Non-pigmented ciliary epithelial cell (primary cell): Measurements from ENCODE around the gene FBXO21.
A peak's percentile ranks its signal among the peaks of the same experiment; 100 is the strongest.
"Not testable (repeated sequence)": the region's sequence is repeated elsewhere in the genome, so short reads cannot be mapped to it uniquely, and the experiment has no call there.

Source experiments
- DNase-seq: peaks from one replicate; pipeline ENCODE4 v3.0.0-alpha.2; 2010; ENCODE audit warnings: low read depth

The FBXO21 gene

DNA sequence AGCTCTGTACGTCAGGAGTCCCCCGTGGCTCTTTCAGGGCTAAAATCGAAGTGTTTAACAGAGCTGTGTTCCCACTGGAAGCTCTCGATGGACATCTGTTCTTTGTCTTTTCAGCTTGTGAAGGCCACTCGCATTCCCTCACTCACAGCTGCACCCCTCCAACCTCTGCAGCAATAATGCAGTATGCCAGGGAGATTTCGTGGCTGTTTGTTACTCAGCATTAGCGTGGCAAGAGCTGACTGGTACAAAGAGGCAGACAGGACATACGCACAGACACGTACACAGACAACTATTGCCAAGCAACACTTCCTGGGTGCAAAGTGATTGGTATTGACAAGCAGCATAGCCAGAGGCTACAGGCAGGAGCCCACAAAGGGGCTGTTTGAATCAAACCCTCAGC, 11.8 kb upstream of the FBXO21 start:
- no peak for DNase-seq

DNA sequence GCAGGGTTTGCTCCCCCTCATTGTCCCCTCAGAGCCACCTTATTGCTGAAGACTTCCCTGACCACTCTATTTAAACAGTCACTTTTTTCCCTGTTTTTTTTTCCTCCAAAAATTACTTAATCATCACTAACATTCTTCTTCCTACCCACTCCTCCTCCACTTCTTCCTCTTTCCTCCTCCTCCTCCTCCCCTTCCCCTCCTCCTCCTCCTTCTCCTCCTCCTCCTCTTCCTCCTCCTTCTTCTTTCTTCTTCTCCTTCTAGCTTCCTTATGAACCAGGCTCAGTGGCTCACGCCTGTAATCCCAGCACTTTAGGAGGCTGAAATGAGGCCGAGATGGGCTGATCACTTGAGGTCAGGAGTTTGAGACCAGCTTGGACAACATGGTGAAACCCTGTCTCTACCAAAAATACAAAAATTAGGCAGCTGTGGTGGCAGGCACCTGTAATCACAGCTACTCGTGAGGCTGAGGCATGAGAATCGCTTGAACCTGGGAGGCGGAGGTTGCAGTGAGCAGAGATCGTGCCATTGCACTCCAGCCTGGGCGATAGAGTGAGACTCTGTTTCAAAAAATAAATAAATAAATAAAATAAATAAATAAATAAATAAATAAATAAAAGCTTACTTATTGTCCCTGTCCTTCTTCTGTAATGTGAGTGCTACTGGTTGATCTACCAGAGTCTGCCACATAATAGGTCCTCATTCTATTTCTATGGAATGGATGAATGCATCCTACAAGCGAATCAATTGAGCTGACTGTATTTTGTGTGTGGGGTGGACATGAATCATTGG, 9.9 kb upstream of the FBXO21 start:
- DNase-seq, result not testable (repeated sequence)

DNA sequence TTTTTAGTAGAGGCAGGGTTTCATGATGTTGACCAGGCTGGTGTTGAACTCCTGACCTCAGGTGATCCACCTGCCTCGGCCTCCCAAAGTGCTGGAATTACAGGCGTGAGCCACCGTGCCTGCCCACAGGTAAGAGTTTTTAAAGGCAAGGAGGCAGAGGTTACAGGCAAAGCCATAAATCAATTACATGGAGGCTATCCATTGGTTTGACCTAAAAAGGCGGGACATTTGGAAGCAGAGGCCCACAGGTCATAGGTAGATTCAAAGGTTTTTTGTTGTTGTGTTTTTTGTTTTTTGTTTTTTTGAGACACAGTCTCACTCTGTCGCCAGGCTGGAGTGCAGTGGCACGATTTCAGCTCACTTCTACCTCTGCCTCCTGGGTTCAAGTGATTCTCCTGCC, 6.1 kb upstream of the FBXO21 start:
- DNase-seq, result not testable (repeated sequence)

- not testable (repeated sequence) for DNase-seq
Measured at GRCh38 chr12:117195027-117195426, 4.8 kb upstream of the FBXO21 start.

DNA sequence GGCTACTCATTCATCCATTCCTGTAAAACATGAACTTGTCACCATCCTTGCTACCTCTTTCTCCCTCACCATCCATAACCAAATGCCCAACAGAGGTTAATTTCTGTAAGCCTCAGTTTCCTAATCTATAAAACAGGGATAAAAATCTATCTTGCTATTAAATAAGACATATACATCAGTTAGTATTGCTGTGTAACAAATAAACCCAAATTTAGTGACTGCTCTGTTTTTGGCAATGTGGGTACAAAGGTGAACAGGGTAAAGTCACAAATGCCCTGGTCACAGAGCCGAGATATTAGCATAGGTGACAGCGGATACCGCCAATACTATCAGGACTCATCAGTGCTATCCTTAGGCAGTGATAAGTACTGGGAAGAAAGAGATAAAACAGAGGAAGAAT, 3.6 kb upstream of the FBXO21 start:
- no peak for DNase-seq

GRCh38 chr12:117192581-117192980, 2.3 kb upstream of the FBXO21 start:
- not testable (repeated sequence) for DNase-seq

GRCh38 chr12:117192057-117192456, 1.8 kb upstream of the FBXO21 start:
- no peak for DNase-seq

GRCh38 chr12:117189725-117190209, 503 bp downstream of the FBXO21 start:
- no peak for DNase-seq

DNA sequence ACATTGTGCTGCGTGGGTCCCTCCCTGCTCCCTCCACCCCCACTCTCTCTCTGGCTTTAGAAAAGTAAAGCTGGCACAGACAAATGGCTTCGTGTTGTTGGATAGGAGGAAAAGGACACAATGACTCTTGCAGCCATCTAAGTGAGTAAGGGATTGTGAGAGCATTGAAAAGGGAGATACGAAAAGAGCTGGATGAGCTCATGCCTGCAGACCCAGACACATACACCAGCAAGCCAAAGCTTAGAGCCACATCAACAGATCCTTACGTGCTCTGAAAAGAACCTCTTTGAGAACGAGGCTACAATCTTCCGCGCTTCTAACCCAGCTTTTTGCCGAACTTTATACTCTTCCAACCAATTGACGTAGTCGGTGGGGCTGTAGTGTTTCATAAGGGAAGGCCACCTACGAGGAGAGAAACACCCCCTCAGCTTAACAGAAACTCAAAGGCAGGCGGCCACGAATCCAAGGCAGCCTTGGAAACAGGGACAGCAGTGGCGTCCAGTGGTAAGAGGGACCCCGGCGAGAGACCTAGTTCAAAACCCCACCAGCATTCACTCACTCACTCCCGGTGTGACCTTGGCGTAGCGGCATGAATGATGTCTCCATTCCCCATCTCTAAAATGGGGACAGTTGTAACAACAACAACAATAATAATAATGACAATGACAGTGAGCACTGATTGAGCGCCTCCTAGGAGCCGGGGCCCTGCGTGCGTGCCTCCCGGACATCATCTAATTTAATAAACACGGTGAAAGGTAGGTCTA, 1.1 kb downstream of the FBXO21 start:
- peak; percentile 15 for DNase-seq

DNA sequence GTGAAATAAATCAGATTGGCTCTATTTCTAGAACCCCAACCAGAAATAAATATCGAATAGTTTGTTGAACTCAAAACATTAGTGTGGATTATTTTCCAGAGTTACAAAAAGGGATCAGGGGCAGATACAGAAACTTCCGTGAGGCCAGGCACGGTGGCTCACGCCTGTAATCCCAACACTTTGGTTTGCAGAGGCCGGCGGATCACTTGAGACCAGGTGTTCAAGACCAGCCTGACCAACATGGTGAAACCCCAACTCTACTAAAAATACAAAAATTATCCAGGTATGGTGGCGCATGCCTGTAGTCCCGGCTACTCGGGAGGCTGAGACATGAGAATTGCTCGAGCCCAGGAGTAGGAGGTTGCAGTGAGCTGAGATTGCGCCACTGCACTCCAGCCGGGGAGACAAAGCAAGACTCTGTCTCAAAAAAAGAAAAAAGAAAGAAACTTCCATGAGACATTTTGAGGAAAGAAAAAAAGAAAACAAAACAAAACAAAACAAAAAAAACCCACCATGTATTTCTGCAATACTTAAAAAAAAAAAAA, 2.1 kb downstream of the FBXO21 start:
- no peak for DNase-seq

- DNase-seq, result no peak
Measured at GRCh38 chr12:117187421-117187820, 2.8 kb downstream of the FBXO21 start.

DNA sequence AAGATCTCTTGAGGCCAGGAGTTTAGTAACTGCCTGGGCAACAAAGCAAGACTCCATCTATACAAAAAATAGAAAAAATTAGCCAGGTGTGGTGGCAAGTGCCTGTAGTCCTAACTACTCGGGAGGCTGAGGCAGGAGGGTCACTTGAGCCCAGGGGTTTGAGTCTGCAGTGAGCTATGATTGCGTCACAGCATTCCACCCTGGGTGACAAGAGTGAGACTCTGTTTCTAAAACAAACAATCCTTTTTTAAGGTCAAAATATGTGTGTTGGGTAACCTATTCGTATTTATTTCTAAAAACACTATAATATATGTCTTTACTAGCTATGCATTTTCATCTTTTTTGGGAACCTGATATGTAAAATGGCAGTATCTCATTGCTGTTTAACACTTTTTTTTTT, 7.4 kb downstream of the FBXO21 start:
- DNase-seq, result no peak

GRCh38 chr12:117181468-117181843, 8.8 kb downstream of the FBXO21 start:
- not testable (repeated sequence) for DNase-seq

GRCh38 chr12:117180758-117181467, 9.4 kb downstream of the FBXO21 start:
- DNase-seq, result no peak

DNA sequence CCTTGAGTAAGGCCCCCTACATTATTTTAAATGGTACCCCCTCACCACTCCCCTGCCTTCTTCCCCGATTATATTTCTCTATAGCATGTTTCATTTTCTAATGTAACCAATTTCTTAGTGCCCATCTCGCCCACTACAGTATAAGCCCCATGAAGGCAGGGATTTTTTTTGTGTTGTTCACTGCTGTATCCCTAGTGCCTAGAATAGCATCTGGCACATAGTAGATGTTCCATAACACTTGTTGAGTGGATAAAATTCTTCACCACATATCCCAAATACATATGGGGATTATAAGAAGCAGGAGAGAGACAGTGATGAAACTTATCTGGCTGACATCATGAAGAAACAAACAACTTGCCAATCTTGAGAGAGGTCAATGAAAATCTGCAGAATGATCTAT, 11.5 kb downstream of the FBXO21 start:
- DNase-seq, result no peak

- DNase-seq, result no peak
Measured at GRCh38 chr12:117178301-117178700, 12.0 kb downstream of the FBXO21 start.

- no peak for DNase-seq
Measured at GRCh38 chr12:117172168-117172567, 18.1 kb downstream of the FBXO21 start.

DNA sequence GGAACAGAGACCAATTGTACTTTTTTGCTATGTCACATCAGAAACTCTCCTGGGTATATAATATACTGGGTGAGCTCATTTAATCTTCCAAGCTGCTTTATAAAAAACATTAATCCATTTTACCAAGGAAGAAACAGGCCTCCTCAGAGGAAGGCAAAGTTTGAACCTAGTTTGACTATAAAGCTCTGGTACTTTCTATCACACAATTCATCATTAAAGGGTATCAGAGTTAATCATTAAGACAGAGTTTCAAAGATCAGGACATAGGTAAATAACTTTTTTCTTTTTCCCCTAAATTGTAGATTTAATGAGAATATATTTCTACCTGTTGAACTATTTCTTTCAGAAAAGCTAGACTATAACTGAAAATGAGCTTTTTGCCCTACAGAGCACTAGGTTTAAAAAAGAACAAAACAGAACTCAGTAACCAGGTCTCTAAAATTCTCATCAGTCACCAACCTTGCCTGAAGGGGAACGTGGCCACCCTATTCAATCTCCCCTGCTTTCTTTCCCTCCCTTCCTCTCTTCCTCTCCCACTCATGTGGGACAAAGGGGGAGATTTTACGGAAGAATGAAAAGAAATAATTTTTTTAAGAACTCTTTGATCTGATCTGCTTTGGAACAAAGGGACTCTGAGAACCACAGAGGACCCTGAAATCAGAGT, 18.6 kb downstream of the FBXO21 start:
- no peak for DNase-seq

- no peak for DNase-seq
Measured at GRCh38 chr12:117169548-117169947, 20.7 kb downstream of the FBXO21 start.

DNA sequence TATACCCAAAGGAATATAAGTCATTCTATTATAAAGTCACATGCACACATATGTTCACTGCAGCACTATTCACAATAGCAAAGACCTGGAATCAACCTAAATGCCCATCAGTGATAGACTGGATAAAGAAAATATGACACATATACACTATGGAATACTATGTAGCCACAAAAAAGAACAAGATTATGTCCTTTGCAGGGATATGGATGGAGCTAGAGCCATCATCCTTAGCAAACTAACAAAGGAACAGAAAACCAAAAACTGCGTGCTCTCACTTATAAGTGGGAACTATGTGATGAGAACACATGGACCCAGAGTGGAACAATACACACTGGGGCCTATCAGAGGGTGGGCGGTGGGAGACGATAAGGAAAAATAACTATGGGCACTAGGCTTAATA, 21.3 kb downstream of the FBXO21 start:
- DNase-seq, result no peak

GRCh38 chr12:117167769-117168168, 22.5 kb downstream of the FBXO21 start:
- DNase-seq, result no peak

- no peak for DNase-seq
Measured at GRCh38 chr12:117166107-117166506, 24.2 kb downstream of the FBXO21 start.
